ENCODE results near the gene BRD3.

Gene BRD3

DNA sequence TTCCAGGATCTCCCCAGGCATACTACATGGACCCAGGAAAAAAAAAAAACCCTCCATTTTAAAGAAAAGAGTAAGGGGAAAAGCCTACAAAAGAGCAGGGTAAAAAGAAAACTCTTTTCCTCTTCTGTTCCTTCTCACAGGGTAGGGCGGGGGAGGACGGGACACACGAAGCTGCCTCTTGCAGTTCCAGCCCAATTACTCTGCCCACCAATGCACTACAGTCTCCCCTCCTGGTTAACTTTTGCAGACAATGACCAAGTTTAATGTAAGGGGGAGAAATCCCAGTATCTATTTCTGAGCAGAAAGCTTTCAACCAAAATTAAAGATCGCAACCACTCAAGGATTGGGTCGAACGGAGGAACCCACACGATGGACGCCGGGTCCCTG is 1.3 kb downstream of the BRD3 start:
- no peak for DNase-seq

DNA sequence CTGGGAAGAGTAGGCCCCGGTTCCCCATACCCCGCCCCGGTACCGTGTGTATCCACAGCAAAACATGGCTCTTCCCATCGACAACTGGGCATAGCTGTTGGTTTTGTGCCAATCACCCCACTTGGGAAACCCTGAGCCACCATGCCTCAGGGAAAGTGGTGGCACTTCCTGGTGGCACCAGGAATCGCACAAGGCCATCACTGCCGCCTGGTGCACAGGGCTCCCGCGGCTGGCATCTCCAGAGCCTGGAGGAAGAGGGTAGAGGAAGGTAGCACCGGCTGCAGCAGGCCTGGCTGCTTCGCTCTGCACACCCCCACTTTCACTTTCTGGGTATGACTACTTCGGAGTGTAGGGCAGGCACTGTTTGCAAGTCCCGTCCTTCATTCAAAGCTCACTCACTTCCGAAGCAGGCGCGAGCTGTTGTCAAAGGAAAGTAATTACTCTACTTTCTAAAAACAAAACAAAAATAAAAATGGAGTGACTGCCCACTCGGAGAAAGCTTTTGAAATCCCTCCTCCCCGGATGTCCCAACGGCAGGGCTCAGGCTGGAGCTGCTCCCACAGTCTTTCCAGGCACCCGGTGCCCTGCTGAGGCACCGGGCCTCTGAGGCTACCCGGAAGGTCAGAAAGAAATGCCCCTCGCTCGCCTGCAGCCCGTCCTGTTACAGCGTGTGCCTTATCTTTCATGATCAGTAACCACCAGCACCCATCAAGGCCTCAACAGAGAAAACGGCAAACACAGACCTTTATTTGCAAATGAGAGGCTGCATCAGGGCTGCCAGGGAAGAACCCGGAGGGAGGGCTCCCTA is 2.0 kb downstream of the BRD3 start:
- DNase-seq, result no peak

DNA sequence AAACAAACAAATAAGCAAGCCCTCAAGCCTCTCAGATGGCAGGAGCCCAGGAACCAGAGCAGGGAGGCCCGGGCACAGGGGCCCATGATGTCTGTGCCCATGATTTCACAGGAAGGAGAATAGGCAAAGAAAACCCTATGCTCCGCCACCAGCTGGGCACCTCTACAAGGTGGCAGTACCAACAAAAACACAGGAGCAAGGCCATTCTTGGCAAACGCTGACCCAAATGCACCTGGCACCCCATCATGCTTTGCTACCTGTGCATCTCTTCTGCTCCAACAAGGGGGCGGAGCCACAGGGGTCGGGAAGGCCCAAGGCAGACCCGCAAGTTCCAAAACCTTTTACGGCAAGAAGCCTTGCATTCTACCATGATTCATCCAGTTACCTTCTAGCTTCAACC is 3.1 kb downstream of the BRD3 start:
- no peak for DNase-seq

GRCh38 chr9:134063571-134064450 is 4.0 kb downstream of the BRD3 start:
- DNase-seq, result no peak

DNA sequence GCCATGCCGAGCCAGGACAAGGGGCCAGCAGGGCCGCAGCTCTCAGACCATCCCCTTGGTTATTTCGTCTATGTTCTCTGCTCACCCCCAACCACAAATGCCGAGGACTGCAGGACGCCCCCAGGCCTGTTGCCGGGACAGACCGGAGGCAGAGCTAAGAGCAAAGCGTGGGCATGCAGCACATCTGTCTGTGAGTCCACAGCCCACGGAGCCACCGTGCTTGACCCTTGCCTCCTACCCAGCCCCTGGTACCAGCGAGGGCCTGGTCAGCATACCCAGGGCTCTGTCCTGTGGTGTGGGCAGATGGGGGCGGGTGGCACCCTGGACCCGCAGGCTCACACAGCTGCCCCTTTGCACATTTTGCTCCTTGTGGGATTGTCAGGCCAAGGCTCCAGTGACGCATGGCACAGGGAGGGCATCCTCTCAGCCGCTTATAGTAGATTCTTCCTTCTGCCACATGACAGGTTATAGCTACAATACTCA is 4.7 kb downstream of the BRD3 start:
- no peak for DNase-seq

- DNase-seq, result no peak
Measured at GRCh38 chr9:134062461-134063087, 5.3 kb downstream of the BRD3 start.

GRCh38 chr9:134061688-134062371 is 6.0 kb downstream of the BRD3 start:
- DNase-seq, result no peak

GRCh38 chr9:134061019-134061687 is 6.7 kb downstream of the BRD3 start:
- no peak for DNase-seq

DNA sequence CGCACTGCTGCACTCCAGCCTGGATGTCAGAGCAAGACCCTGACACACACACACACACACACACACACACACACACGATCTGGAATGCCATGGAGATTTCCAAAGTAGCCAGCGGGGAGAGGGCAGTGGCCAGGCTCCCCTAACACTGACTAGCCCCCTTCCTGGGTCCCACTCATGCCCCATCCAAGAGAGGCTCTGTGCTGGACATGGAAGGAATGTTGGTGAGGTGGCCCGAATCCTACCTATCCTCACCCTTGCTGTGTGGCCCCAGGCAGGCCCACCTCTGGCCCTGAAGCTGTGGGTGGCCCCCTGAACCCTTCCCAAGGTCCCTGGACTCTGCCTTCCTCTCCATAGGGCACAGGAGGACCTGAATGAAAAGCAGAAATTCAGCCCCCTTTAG is 7.3 kb downstream of the BRD3 start:
- DNase-seq, result no peak

- no peak for DNase-seq
Measured at GRCh38 chr9:134059661-134060395, 8.0 kb downstream of the BRD3 start.

GRCh38 chr9:134059188-134059641 is 8.6 kb downstream of the BRD3 start:
- no peak for DNase-seq

- DNase-seq, result no peak
Measured at GRCh38 chr9:134058716-134059115, 9.1 kb downstream of the BRD3 start.

DNA sequence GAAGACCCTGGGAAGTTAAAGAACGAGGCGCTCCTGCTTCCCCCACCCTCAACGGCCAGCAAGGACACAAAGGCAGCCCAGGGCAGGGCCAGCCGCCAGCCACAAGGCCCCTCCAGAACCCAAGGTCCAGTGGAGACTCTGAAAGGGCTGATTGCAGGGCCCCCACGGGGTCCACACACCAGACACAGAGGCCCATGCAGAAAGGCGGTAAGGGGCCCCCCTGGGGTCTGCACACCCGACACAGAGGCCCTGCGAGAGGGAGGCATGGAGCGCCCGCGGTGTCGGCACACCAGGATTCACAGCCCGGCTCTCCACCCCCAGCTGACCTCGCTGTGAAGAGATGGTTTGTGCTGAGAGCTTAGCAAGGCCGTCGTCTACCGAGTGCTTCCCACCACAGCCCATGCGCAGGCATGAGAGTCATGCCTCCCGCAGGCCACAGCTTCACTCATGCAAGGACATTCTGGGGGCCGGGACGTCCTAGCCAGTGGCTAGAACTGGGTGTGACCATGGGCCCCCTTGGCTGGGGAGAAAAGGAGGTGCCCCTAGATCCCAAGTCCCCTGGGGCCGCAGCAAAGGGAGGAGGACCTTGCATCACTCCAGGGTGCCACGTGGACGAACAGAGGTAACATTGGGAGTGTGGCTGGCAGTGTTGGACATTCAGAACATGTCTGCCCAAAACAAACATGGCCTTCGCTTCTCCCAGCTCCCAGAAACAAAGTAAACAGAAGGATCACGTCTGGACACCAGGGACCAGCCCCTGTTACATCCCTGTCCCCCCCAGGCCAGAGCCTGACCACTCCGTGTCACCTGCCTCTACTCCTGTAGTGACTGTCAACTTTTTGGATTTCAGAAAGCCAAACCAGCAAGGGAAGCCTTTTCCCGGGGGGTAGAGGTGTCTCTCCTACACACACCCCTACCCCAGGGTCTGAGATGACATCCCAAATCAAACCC is 9.8 kb downstream of the BRD3 start:
- no peak for DNase-seq

- no peak for DNase-seq
Measured at GRCh38 chr9:134057307-134057657, 10.5 kb downstream of the BRD3 start.

GRCh38 chr9:134056483-134057306 is 11.1 kb downstream of the BRD3 start:
- no peak for DNase-seq

- no peak for DNase-seq
Measured at GRCh38 chr9:134055981-134056461, 11.8 kb downstream of the BRD3 start.

DNA sequence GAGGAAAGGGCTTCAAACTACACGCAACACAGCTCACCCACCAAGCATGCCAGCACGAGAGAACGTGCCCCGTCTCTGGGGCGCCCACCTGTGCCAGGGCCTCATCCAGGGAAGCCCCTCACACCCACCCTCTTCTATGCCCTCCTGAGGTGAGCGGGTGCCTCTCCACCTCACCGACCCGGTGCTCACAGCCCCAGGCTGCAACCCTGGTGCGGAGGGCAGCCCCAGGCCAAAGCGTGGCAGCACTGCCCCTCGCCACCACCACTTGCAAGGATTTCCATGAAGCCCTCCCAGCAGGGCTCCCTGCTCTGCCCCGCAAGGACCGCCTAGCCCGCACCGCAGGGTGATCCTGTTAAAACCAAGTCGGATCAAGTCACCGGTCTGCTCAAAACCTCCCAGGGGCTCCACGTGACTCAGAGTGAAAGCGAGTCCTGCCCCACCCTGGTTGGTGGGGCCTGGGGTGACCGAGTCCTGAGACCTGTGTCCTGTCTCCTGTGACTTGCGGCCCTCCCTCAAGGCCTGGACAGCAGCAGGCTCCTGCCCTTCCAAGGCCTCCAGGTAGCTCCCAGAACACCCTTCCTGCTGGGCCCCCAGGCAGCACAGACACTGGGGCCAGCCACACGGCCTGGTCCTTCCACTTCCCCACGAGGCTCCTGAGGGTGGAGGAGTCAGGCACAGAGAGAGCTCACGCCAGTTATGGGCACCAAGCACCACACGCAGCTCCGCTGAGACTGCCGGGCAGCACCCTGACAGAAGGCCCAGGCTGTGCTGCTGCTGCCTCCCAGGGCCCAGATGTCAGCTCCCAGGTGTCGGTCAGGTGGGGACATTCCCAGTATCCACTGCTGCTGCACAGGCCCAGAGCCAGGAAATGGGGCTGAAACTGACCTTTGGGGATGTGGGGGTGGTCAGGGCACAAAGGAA is 12.7 kb downstream of the BRD3 start:
- DNase-seq, result no peak

All from activated gamma-delta T cell (primary cell).